Stomach (tissue), 9 donors: ENCODE data around the gene ILF2. TPM values are rescaled to one million over a fixed set of nuclear protein-coding genes. Genes with fewer than 3 reads are reported as not detected.
A peak's percentile ranks its signal among the peaks of the same experiment; 100 is the strongest.

ENCODE experiments used
- DNase-seq, 2 donors: peaks; one replicate each; pipeline versions ENCODE4 v3.0.0 to v3.0.0-alpha.2; 2013 to 2019
- H3K27ac ChIP-seq, 5 donors: fragments of 200-600 bp in 4 of 5; sonication (generic) in 4 of 5; one replicate each; pipeline ENCODE4 v1.5.1; 2013 to 2019; ENCODE audit warnings: mild to moderate bottlenecking in 1 of 5, moderate library complexity in 1 of 5
- H3K27me3 ChIP-seq, 3 donors: fragments of 200-600 bp; sonication (generic); one replicate each; pipeline ENCODE4 v1.5.1; 2017 to 2019; ENCODE audit warnings: mixed run types in 1 of 3
- H3K36me3 ChIP-seq, 4 donors: fragments of 200-600 bp; sonication (generic); 1 replicate in 3 of 4; 2 replicates in 1 of 4; pipeline ENCODE4 v1.5.1; 2016 to 2019
- H3K4me1 ChIP-seq, 4 donors: fragments of 200-600 bp; sonication (generic); one replicate each; pipeline ENCODE4 v1.5.1; 2016 to 2019
- H3K4me3 ChIP-seq, 4 donors: fragments of 200-600 bp; sonication (generic) in 3 of 4; one replicate each; pipeline ENCODE4 v1.5.1; 2016 to 2019; ENCODE audit warnings: mild to moderate bottlenecking in 1 of 4
- H3K9me3 ChIP-seq, 4 donors: fragments of 200-600 bp; sonication (generic); one replicate each; pipeline ENCODE4 v1.5.1; 2016 to 2019
- EP300 ChIP-seq: sonication (generic); formaldehyde crosslinking; IDR thresholded peaks from one replicate; pipeline ENCODE4 v1.6.1; 2017; ENCODE audit warnings: antibody characterized with exemption
- POLR2A ChIP-seq, 4 donors: fragments of 450-650 bp; IDR thresholded peaks; one replicate each; pipeline ENCODE4 v1.6.1; 2016; ENCODE audit warnings: antibody characterized with exemption in 4 of 4, control low read depth in 2 of 4, mild to moderate bottlenecking in 1 of 4, moderate library complexity in 1 of 4
- POLR2AphosphoS5 ChIP-seq, 3 donors: sonication (generic); formaldehyde crosslinking; IDR thresholded peaks; one replicate each; pipeline ENCODE4 v1.6.1; 2016; ENCODE audit warnings: antibody characterized with exemption in 3 of 3
- WGBS, 5 donors: extraction: QIAGEN DNeasy Blood & Tissue Kit in 3 of 5; methylation state at CpG; one replicate each; pipeline versions ENCODE4 v1.1.5 to v1.1.7; 2013 to 2018; 5-methylcytosine and 5-hydroxymethylcytosine counted together
- intact Hi-C: fragments of 100-400 bp; cut with DNase I; formaldehyde crosslinking; loops from one replicate; pipeline ENCODE4 v1.15.1; 2023; ENCODE audit warnings: low total_unique reads
- polyA plus RNA-seq, 3 donors: library from polyadenylated mRNA; stranded (reverse); fragments of 200-250 nt; gene quantifications; one replicate each; pipeline ENCODE4 v1.2.3, GENCODE V29; 2013
- total RNA-seq, 5 donors: library from RNA; depleted of rRNA; stranded (reverse); fragments of >200 nt; gene quantifications; one replicate each; pipeline versions ENCODE4 v1.1.0 to v1.2.3, GENCODE V29; 2014 to 2016
- TF ChIP-seq, protein P1 (sequence below), 7 experiments: fragments of 450-650 bp in 4 of 7; fragments of 200-600 bp in 3 of 7; sonication (generic) in 3 of 7; IDR thresholded peaks; one replicate each; pipeline ENCODE4 v1.5.1; 2016 to 2019; ENCODE audit warnings: antibody characterized with exemption in 7 of 7, control low read depth in 2 of 7, mild to moderate bottlenecking in 1 of 7
- donor health status: healthy with polysubstance abuse.
- donor health status: Bipolar disorder and iron deficiency.
- donor health status: healthy.

Gene ILF2
- total and polyA plus RNA-seq, 8 donors, result 17.1 to 138 (median 72.1) TPM

DNA sequence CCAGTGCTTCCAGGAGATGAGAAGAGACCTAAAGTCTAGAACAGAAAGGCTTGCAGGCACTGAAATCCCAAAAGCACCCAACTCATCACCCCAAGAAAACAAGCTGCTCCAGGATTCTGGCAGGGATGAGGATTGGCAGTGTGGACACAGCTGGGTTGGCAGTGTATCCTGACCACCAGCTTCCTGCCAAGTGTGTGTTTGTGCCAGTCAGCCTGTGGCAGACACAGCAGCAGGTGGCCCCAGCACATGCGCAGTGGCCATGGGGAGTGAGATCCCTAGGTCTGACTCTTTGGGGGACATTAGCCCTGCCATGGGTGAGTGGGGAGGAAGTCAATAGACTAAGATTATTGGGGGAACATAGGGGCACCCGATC, 20.9 kb downstream of the ILF2 start:
- DNase-seq, result peak in 1 of 2 donors; percentile 93
- peaks cover 17 to 27% (median 24%) of the 10 kb centered on the region in 4 donors for H3K36me3 ChIP-seq
- no peaks in the 10 kb centered on the region for H3K9me3 ChIP-seq
- H3K27me3 ChIP-seq, result no peaks in the 10 kb centered on the region
- 18 to 65% (median 50%) methylated on average over 1 to 2 of the region's 2 CpGs for WGBS, 5 donors
- no peak overlapping the region for H3K4me3 ChIP-seq
- intact Hi-C loops, result no loop called here
- TF ChIP-seq POLR2A (IDR thresholded peaks at IDR 0.05), result no peak
- peak; percentile 31 to 88 (median 55) for TF ChIP-seq POLR2AphosphoS5 (IDR thresholded peaks at IDR 0.05)
- TF ChIP-seq, protein P1, sequence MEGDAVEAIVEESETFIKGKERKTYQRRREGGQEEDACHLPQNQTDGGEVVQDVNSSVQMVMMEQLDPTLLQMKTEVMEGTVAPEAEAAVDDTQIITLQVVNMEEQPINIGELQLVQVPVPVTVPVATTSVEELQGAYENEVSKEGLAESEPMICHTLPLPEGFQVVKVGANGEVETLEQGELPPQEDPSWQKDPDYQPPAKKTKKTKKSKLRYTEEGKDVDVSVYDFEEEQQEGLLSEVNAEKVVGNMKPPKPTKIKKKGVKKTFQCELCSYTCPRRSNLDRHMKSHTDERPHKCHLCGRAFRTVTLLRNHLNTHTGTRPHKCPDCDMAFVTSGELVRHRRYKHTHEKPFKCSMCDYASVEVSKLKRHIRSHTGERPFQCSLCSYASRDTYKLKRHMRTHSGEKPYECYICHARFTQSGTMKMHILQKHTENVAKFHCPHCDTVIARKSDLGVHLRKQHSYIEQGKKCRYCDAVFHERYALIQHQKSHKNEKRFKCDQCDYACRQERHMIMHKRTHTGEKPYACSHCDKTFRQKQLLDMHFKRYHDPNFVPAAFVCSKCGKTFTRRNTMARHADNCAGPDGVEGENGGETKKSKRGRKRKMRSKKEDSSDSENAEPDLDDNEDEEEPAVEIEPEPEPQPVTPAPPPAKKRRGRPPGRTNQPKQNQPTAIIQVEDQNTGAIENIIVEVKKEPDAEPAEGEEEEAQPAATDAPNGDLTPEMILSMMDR (IDR thresholded peaks at IDR 0.05), result no peak
- no peak for TF ChIP-seq EP300
- H3K27ac ChIP-seq, result peak overlapping the region; percentile 52 to 84 (median 70)
- H3K4me1 ChIP-seq, result peaks cover 15 to 55% (median 43%) of the 10 kb centered on the region in 4 donors

DNA sequence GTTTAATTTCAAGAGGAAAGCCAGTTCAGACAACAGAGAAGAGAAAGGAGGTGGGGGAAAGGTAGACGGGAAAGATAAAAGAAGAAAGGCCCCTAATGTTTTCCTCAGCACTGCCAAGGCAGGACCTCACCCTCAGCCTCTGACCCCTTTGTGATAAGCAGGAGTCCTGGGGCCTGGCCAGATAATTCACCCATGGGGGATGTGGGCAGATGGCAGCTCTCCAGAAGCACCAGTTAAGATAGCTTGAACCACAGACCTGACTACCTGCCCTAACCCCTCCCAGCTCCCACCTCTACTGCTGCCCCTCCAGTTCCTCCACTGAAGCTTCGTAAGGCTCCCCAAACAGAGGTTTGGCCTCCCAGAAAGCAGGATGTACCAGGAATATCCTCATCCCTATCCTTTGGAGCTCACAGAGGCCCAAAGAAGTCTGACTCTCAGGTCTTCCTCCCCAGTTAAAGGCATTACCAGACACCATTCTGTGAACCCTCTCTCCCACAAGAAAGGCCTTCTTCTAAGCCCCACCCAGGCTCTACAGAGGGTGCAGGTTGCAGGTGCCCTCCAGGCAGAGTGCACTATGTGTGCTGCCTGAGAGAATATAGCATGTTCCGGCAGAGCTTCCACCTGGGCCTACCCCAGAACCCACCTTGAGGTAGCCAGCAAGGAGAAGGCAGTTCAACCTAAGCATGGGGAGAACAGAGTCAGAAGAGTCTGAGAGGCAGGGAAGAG, 21.5 kb downstream of the ILF2 start:
- Histone ChIP-seq H3K27me3 (no peaks in the 10 kb centered on the region), H3K36me3 (peaks cover 19 to 33% (median 29%) of the 10 kb centered on the region in 4 donors), H3K4me3 (no peak overlapping the region), H3K27ac (peak overlapping the region; percentile 52 to 84 (median 70)), H3K4me1 (peaks cover 15 to 57% (median 44%) of the 10 kb centered on the region in 4 donors), H3K9me3 (no peaks in the 10 kb centered on the region)
- TF ChIP-seq, protein P1 (IDR thresholded peaks at IDR 0.05), result no peak
- peak in 1 of 3 donors; percentile 7 for TF ChIP-seq POLR2AphosphoS5 (IDR thresholded peaks at IDR 0.05)
- DNase-seq, result peak in 1 of 2 donors; percentile 87
- intact Hi-C loops, result no loop called here
- 17 to 43% (median 21%) methylated on average over 3 of the region's 3 CpGs for WGBS, 5 donors

DNA sequence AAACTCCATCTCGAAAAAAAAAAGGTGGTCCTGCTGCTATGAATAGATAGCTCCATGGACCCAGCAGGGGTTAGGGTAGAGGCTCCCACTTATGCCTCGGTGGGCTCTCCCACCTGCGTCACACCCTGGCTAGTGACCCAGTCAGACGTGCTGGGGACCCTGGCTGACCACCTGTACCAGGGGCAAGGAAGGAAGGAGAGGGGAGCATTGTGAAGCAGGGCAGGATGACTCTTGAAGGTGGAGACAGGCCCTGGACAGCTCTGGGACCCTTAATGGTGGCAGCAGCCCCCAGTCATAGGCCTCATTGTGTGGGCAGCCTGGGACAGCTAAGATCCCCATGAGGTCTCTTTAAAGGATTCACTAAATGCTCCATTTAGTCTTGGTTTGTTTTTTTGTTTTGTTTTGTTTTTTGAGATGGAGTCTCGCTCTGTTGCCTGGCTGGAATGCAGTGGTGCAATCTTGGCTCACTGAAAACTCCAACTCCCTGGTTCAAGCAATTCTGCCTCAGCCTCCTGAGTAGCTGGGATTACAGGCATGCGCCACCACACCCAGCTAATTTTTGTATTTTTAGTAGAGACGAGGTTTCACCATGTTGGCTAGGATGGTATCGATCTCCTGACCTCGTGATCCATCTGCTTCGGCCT, 22.7 kb downstream of the ILF2 start:
- H3K4me3 ChIP-seq, result no peak overlapping the region
- no peaks in the 10 kb centered on the region for H3K9me3 ChIP-seq
- intact Hi-C loops, result no loop called here
- H3K36me3 ChIP-seq, result peaks cover 31 to 45% (median 41%) of the 10 kb centered on the region in 4 donors
- H3K4me1 ChIP-seq, result peaks cover 15 to 64% (median 48%) of the 10 kb centered on the region in 4 donors
- WGBS, 5 donors, result 74 to 88% (median 83%) methylated on average over 10 of the region's 10 CpGs
- H3K27ac ChIP-seq, result peak overlapping the region; percentile 28 to 84 (median 65)
- H3K27me3 ChIP-seq, result no peaks in the 10 kb centered on the region
- no peak for DNase-seq
- no peak for TF ChIP-seq EP300
- no peak for TF ChIP-seq POLR2A (IDR thresholded peaks at IDR 0.05)
- TF ChIP-seq, protein P1 (IDR thresholded peaks at IDR 0.05), result no peak
- no peak for TF ChIP-seq POLR2AphosphoS5 (IDR thresholded peaks at IDR 0.05)

DNA sequence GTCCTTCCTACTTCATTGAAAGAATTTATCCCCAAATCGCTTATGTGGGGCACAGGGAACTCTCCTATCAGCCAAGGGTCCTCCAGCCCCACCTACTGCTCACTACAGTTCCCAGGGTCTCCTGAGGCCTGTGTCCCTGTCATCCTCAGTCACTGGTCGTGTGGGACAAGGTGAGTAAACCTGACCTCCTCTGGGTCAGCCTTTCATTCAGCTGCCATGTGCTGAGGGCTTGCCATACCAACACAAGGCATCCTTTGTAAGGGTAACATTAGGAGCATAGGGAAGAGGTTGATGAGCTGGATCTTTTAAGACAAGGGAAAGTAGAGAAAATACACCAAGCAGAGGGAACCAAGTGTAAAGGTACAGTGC, 23.5 kb downstream of the ILF2 start:
- TF ChIP-seq, protein P1 (IDR thresholded peaks at IDR 0.05), result no peak
- TF ChIP-seq POLR2AphosphoS5 (IDR thresholded peaks at IDR 0.05) (peak in 2 of 3 donors; percentile 3 to 58), EP300 (no peak), POLR2A (IDR thresholded peaks at IDR 0.05) (no peak)
- WGBS, 5 donors, result 36 to 55% (median 42%) methylated on average over 2 of the region's 2 CpGs
- DNase-seq, result no peak
- H3K36me3 ChIP-seq, result peaks cover 38 to 53% (median 49%) of the 10 kb centered on the region in 4 donors
- H3K9me3 ChIP-seq, result no peaks in the 10 kb centered on the region
- H3K4me3 ChIP-seq, result no peak overlapping the region
- peaks cover 15 to 64% (median 45%) of the 10 kb centered on the region in 4 donors for H3K4me1 ChIP-seq
- intact Hi-C loops, result no loop called here
- H3K27me3 ChIP-seq, result no peaks in the 10 kb centered on the region
- peak overlapping the region in 2 of 5 donors; percentile 70 to 84 for H3K27ac ChIP-seq
